GM12864 (cell line): ENCODE measurements around the gene CLBA1.

Experiments
- DNase-seq: peaks from one replicate; pipeline ENCODE4 v3.0.0-alpha.2; 2011; ENCODE audit warnings: low read depth
- H3K4me3 ChIP-seq: 2 replicates; pipeline ENCODE4 v1.5.1; 2011; ENCODE audit warnings: mild to moderate bottlenecking, low read depth, low read length, control low read depth
- CTCF ChIP-seq: IDR thresholded peaks from 2 replicates; pipeline ENCODE4 v1.5.1; 2011; ENCODE audit warnings: low read depth, mild to moderate bottlenecking, moderate library complexity, low read length, control low read depth, inconsistent platforms; ENCODE audit errors: missing control alignments

CLBA1 gene

GRCh38 chr14:105015242-105015641 is 29.7 kb downstream of the CLBA1 start:
- peak overlapping the region; percentile 31 for H3K4me3 ChIP-seq

GRCh38 chr14:105015905-105016304 is 30.3 kb downstream of the CLBA1 start:
- DNase-seq: no peak
- no peak for TF ChIP-seq CTCF
- peak overlapping the region; percentile 18; the same call in 1 of the 2 replicates for H3K4me3 ChIP-seq

More at GRCh38 chr14:105015242-105015641, 29.7 kb downstream of the CLBA1 start:
- DNase-seq: no peak
- no peak for TF ChIP-seq CTCF

GRCh38 chr14:105018414-105018813 is 32.8 kb downstream of the CLBA1 start:
- DNase-seq: no peak
- TF ChIP-seq CTCF: no peak
- H3K4me3 ChIP-seq: peak overlapping the region; percentile 62

DNA sequence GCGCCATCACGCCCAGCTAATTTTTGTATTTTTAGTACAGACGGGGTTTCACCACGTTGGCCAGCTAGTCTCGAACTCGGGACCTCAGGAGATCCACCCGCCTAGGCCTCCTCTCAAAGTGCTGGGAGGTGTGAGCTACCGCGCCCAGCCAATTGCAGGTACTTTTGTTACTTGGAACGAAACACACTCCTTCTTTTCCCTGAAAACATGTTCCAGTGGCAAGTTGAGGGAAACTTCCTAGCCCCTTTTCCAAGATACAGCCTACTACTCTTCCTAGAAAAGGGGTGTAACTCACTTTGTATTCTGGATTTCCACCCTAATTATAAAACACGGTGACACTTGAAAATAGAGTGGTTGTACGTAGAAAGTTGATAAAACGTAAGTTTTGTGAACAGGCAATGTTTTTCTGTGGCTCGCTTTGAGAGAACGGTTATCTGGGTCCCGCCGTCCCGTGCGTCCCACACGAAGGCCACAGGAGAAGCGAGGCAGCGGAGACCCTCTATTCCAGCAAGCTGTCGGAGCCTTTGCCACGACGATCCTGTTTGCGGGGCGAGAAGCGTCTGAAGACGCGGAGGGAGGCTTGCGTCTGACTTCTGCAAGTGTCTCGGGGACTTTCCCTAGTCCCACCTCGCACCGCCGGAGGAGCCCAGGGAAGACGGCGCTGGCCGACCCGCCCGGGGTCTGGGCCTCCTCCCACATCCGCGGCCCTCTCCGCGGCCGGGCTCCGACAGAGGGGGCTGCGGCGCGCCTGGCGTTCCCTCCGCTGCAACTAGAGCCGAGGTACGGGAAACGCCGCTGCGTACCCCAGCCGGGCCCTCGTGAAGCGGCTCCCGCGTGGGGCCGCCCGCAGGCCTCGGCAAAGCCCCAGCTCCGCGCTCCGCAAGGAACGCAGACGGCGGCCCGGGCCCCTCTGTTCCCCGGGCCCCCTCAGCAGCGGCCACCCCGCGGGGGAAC is 34.5 kb downstream of the CLBA1 start:
- peak overlapping the region; percentile 62 for H3K4me3 ChIP-seq
- TF ChIP-seq CTCF: no peak
- no peak for DNase-seq

- peak; percentile 78 for DNase-seq
- peak within 1 kb of the TSS; percentile 62 for H3K4me3 ChIP-seq
- no peak for TF ChIP-seq CTCF
Measured at GRCh38 chr14:105020815-105021655, 35.4 kb downstream of the CLBA1 start, which contains the start of gene CDCA4. Gene CDCA4, minus strand, starts transcription at chr14:105021083. Its CDS starts 9,154 bp downstream, at chr14:105011929.

DNA sequence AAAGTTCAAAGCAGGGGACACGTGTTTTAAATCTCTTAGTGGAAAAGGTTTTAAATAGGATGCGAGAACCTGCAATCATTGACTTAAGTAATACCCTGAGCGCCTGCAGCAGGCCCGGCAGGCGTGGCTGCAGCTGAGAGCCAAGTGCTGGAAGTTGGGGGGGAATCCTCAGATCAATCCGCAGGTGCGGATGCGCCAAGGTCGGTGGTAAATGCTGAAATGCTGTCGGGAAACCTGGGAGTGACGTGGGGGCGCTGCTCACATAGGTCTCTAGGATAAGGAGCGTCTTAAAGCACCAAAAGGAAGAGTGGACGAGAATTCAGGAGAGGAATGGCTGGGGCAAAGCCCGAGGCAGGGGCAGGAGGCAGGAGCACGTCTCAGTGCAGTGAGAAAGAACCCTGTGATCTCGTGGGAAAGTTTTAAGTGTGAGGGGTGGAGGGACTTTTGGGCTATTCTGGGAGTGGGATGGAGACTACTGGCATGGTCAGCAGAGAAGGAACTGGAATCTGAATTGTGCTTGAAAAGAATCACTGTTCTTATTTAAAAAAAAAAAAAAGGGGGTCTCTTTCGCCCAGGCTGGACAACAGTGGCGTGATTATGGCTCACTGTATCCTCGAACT is 36.2 kb downstream of the CLBA1 start:
- no peak for DNase-seq
- H3K4me3 ChIP-seq: peak overlapping the region; percentile 56
- peak; percentile 28 for TF ChIP-seq CTCF
